Lower leg skin (tissue), 4 donors: ENCODE results near the gene ACAD10. TPM values are rescaled to one million over a fixed set of nuclear protein-coding genes. Genes with fewer than 3 reads are reported as not detected.
"Not testable (repeated sequence)": the region's sequence is repeated elsewhere in the genome, so short reads cannot be mapped to it uniquely, and the experiment has no call there.

ENCODE experiments used
- DNase-seq, 2 donors: peaks; one replicate each; pipeline ENCODE4 v3.0.0-alpha.2; 2019; ENCODE audit warnings: low spot score in 2 of 2
- H3K4me3 ChIP-seq: fragments of 200-600 bp; sonication (generic); 2 replicates; pipeline ENCODE4 v1.5.1; 2017; ENCODE audit warnings: mild to moderate bottlenecking, low read depth; ENCODE audit not compliant: poor library complexity, severe bottlenecking
- CTCF ChIP-seq, 3 donors: fragments of 450-650 bp; IDR thresholded peaks; one replicate each; pipeline ENCODE4 v1.5.1; 2016; ENCODE audit warnings: antibody characterized with exemption in 3 of 3, mild to moderate bottlenecking in 3 of 3, moderate library complexity in 2 of 3
- POLR2A ChIP-seq, 2 donors: fragments of 450-650 bp; IDR thresholded peaks; one replicate each; pipeline ENCODE4 v1.6.1; 2016 to 2017; ENCODE audit warnings: antibody characterized with exemption in 2 of 2, mild to moderate bottlenecking in 1 of 2, moderate library complexity in 1 of 2
- WGBS, 2 donors: methylation state at CpG; one replicate each; pipeline ENCODE4 v1.1.5; 2018; 5-methylcytosine and 5-hydroxymethylcytosine counted together
- intact Hi-C: fragments of 100-400 bp; cut with DNase I; formaldehyde crosslinking; loops from one replicate; pipeline ENCODE4 v1.15.0; 2023; ENCODE audit warnings: low total_unique reads
- total RNA-seq, 4 donors: library from RNA; depleted of rRNA; stranded (reverse); fragments of >200 nt; gene quantifications; one replicate each; pipeline ENCODE4 v1.1.0, GENCODE V29; 2016

The ACAD10 gene
- total RNA-seq, 4 donors from 2014 or later, result 23.1 to 40.5 (median 24.3) TPM

GRCh38 chr12:111643427-111643826 lies 42.4 kb upstream of the ACAD10 start:
- no peak overlapping the region for H3K4me3 ChIP-seq
- no peak for DNase-seq
- intact Hi-C loops, result no loop called here
- 69% methylated on average over 3 of the region's 3 CpGs for WGBS, 2 donors
- no peak for TF ChIP-seq POLR2A (IDR thresholded peaks at IDR 0.05)
- TF ChIP-seq CTCF (IDR thresholded peaks at IDR 0.05), result no peak

GRCh38 chr12:111645433-111645832 lies 40.4 kb upstream of the ACAD10 start:
- 93 to 97% methylated on average over 5 of the region's 5 CpGs for WGBS, 2 donors
- no peak for DNase-seq
- H3K4me3 ChIP-seq, result no peak overlapping the region
- no peak for TF ChIP-seq CTCF (IDR thresholded peaks at IDR 0.05)
- no peak for TF ChIP-seq POLR2A (IDR thresholded peaks at IDR 0.05)
- intact Hi-C loops, result no loop called here

GRCh38 chr12:111650912-111651311 lies 34.9 kb upstream of the ACAD10 start:
- WGBS, 2 donors, result 93 to 96% methylated on average over 7 of the region's 7 CpGs
- no peak for DNase-seq
- TF ChIP-seq POLR2A (IDR thresholded peaks at IDR 0.05), result no peak
- no peak for TF ChIP-seq CTCF (IDR thresholded peaks at IDR 0.05)
- intact Hi-C loops, result no loop called here
- H3K4me3 ChIP-seq, result no peak overlapping the region

- DNase-seq, H3K4me3 ChIP-seq, intact Hi-C loops: not testable (repeated sequence)
- WGBS, 2 donors, result 89 to 90% methylated on average over 9 of the region's 9 CpGs
Observed at GRCh38 chr12:111652530-111652929, 33.3 kb upstream of the ACAD10 start.

GRCh38 chr12:111653596-111653995 lies 32.3 kb upstream of the ACAD10 start:
- 93 to 94% methylated on average over 6 of the region's 6 CpGs for WGBS, 2 donors
- intact Hi-C loops, result no loop called here
- no peak for TF ChIP-seq CTCF (IDR thresholded peaks at IDR 0.05)
- TF ChIP-seq POLR2A (IDR thresholded peaks at IDR 0.05), result no peak
- no peak for DNase-seq
- no peak overlapping the region for H3K4me3 ChIP-seq

- no peak overlapping the region for H3K4me3 ChIP-seq
- no peak for TF ChIP-seq POLR2A (IDR thresholded peaks at IDR 0.05)
- TF ChIP-seq CTCF (IDR thresholded peaks at IDR 0.05), result no peak
- DNase-seq, result no peak
- intact Hi-C loops, result no loop called here
- 92 to 95% methylated on average over 3 of the region's 3 CpGs for WGBS, 2 donors
Observed at GRCh38 chr12:111655356-111655755, 30.5 kb upstream of the ACAD10 start.
